Omental fat pad (tissue), 4 donors: ENCODE data around the gene MPP2. TPM values are rescaled to one million over a fixed set of nuclear protein-coding genes. Genes with fewer than 3 reads are reported as not detected.

Source experiments
- ATAC-seq: fragments of 150-250 bp; one replicate; pipeline ENCODE4 v1.9.1; 2016; ENCODE audit warnings: mild to moderate bottlenecking, moderate library complexity; ENCODE audit not compliant: low FRiP score
- DNase-seq: peaks from one replicate; pipeline ENCODE4 v3.0.0-alpha.2; 2019; ENCODE audit warnings: low spot score
- CTCF ChIP-seq, 3 donors: fragments of 450-650 bp; IDR thresholded peaks; one replicate each; pipeline ENCODE4 v1.5.1; 2016 to 2017; ENCODE audit warnings: antibody characterized with exemption in 3 of 3, mild to moderate bottlenecking in 3 of 3, moderate library complexity in 2 of 3
- total RNA-seq, 4 donors: library from RNA; depleted of rRNA; stranded (reverse); fragments of >200 nt; gene quantifications; one replicate each; pipeline ENCODE4 v1.1.0, GENCODE V29; 2016

The MPP2 gene
- total RNA-seq, 4 donors from 2014 or later, result 1.3 to 4.5 (median 3.2) TPM

DNA sequence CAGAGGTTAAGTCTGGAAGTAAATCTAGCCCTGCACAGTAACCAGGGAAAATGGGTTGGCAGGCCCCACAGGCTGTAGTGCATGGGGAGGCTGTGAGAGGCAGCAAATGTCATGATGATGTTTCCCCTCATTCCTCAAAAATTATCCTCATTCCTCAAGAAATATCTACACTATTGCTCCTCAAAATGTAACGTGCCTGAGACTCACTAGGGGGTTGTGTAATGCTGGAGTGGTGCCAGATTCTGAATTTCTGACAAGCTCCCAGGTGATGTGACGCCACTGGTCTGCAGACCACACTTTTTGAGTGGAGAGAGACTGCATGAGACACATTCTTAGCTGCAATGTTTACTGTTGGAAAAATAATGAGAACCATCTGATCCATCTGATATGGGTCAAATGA lies 73.2 kb downstream of the MPP2 start:
- ATAC-seq (no peak), DNase-seq (no peak)
- no peak for TF ChIP-seq CTCF (IDR thresholded peaks at IDR 0.05)

- ATAC-seq (peak; percentile 89), DNase-seq (no peak)
- no peak for TF ChIP-seq CTCF (IDR thresholded peaks at IDR 0.05)
Measured at GRCh38 chr17:43832976-43833829, 74.1 kb downstream of the MPP2 start, which contains the start of gene MPP3. MPP3 (minus strand) TSS chr17:43833146; CDS start chr17:43831906, 1,240 bp downstream.

DNA sequence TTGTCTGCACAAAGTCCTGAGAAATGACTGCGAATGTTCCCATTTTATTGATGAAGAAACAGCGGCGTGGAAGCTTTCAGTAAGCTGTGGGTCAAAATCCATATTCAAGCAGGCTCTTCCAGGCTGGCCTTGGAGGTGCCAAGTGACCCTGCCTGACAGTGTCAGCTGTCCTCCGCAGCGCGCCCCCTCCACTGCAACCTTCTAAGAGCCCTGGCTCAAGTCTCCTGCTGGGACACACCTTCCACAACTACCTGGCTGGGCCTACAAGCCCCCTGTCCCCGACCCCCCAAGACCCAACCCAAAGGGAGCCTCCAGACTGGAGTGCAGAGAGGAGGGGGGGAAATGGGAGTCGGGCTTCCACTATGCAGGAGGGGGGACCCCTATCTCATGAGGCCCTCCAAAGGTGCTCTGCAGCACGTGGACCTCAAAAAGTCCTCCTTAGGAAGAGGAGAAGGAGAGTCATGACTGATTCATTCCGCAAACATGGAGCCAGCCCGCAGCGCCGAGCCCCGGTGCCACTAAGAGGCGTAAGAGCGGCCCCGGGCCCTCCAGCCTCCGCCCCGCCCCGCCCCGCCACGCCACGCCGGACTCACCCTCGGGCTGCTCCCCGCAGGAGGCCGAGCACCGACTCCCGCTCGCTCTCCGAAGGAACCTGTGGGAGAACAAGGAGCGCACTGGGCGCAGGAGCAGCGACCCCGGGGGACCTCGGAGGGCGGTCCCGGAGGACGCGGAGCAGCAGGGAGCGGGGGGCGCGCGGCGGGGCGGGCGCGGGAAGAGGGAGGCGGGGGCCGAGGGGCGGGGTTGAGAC lies 75.0 kb downstream of the MPP2 start:
- ATAC-seq (peak; percentile 66), DNase-seq (no peak)
- TF ChIP-seq CTCF (IDR thresholded peaks at IDR 0.05), result no peak

DNA sequence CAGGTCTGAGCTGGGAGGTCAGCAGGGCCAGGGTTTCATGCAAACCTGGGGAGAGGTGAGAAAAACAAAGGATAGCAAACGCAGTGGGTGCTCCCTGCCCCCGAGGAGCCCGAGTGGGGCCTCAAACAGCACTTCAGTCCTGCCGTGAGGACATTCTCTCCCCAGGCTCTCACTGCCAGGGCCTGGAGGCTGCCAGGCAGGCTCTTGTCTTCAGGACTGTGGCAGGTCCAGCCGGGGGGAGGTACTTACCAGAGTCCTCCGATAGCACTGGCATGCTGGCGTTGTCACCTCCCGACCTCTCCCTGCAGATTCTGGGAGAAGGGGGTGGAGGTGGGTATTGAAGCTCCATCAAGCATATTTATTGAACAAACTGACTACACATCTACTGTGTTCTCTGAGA lies 75.7 kb downstream of the MPP2 start:
- DNase-seq (no peak), ATAC-seq (no peak)
- TF ChIP-seq CTCF (IDR thresholded peaks at IDR 0.05), result no peak

GRCh38 chr17:43830510-43831140 lies 76.7 kb downstream of the MPP2 start:
- ATAC-seq, result no peak
- no peak for DNase-seq
- no peak for TF ChIP-seq CTCF (IDR thresholded peaks at IDR 0.05)

GRCh38 chr17:43829738-43830137 lies 77.6 kb downstream of the MPP2 start:
- DNase-seq, result no peak
- TF ChIP-seq CTCF (IDR thresholded peaks at IDR 0.05), result no peak
- no peak for ATAC-seq
